HS-27A (cell line): ENCODE results near the gene KLHL41.
A peak's percentile ranks its signal among the peaks of the same experiment; 100 is the strongest.
"Not testable (repeated sequence)": the region's sequence is repeated elsewhere in the genome, so short reads cannot be mapped to it uniquely, and the experiment has no call there.

Experiments
- DNase-seq: peaks from one replicate; pipeline ENCODE4 v3.0.0-alpha.2; 2012; ENCODE audit warnings: low read depth, missing footprints

KLHL41 gene

GRCh38 chr2:169572821-169573159 is 63.3 kb downstream of the KLHL41 start:
- DNase-seq = no peak

- peak; percentile 60 for DNase-seq
These were observed 63.9 kb downstream of the KLHL41 start, which contains the start of gene FASTKD1 for GRCh38 chr2:169573160-169573973. FASTKD1 (minus strand) TSS chr2:169573865; CDS start chr2:169572029, 1,836 bp downstream.

GRCh38 chr2:169573974-169574299 is 64.4 kb downstream of the KLHL41 start:
- DNase-seq = no peak

- not testable (repeated sequence) for DNase-seq
These were observed 65.0 kb downstream of the KLHL41 start for GRCh38 chr2:169574539-169574938.

- not testable (repeated sequence) for DNase-seq
These were observed 65.8 kb downstream of the KLHL41 start for GRCh38 chr2:169575264-169575663.
